Coronary artery (tissue), 2 donors: ENCODE measurements around the gene TOM1L1.

Source experiments
- DNase-seq: peaks from one replicate; pipeline ENCODE4 v3.0.0-alpha.2; 2017; ENCODE audit warnings: low spot score
- H3K27ac ChIP-seq, 2 donors: fragments of 200-600 bp; sonication (generic); one replicate each; pipeline ENCODE4 v1.5.1; 2016 to 2019
- H3K4me3 ChIP-seq: fragments of 200-600 bp; sonication (generic); 2 replicates; pipeline ENCODE4 v1.5.1; 2016; ENCODE audit warnings: mild to moderate bottlenecking, moderate library complexity
- TF ChIP-seq, protein P1 (sequence below): fragments of 200-600 bp; sonication (generic); IDR thresholded peaks from one replicate; pipeline ENCODE4 v1.5.1; 2019; ENCODE audit warnings: antibody characterized with exemption

The TOM1L1 gene

DNA sequence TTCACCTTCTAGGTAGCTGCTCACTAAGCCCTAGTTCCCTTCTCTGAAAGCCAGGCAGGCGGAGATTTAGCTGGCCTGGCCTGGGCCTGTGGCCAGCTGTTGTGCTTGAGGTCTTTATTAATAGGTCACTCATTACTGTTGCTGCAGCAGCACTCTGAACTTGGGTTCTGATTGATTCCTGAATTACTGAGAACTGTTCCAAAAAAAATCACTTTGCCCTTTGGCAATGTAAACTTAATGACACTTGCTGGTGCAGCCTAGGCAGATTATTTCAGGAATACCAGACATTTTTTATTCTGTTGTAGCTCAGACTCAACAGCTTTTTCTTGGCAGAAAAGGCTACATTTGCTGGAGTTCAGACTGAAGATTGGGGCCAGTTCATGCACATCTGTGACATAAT is 2.7 kb downstream of the TOM1L1 start:
- no peak overlapping the region for H3K4me3 ChIP-seq
- DNase-seq: no peak
- TF ChIP-seq, protein P1, sequence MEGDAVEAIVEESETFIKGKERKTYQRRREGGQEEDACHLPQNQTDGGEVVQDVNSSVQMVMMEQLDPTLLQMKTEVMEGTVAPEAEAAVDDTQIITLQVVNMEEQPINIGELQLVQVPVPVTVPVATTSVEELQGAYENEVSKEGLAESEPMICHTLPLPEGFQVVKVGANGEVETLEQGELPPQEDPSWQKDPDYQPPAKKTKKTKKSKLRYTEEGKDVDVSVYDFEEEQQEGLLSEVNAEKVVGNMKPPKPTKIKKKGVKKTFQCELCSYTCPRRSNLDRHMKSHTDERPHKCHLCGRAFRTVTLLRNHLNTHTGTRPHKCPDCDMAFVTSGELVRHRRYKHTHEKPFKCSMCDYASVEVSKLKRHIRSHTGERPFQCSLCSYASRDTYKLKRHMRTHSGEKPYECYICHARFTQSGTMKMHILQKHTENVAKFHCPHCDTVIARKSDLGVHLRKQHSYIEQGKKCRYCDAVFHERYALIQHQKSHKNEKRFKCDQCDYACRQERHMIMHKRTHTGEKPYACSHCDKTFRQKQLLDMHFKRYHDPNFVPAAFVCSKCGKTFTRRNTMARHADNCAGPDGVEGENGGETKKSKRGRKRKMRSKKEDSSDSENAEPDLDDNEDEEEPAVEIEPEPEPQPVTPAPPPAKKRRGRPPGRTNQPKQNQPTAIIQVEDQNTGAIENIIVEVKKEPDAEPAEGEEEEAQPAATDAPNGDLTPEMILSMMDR: no peak
- H3K27ac ChIP-seq: no peak overlapping the region

DNA sequence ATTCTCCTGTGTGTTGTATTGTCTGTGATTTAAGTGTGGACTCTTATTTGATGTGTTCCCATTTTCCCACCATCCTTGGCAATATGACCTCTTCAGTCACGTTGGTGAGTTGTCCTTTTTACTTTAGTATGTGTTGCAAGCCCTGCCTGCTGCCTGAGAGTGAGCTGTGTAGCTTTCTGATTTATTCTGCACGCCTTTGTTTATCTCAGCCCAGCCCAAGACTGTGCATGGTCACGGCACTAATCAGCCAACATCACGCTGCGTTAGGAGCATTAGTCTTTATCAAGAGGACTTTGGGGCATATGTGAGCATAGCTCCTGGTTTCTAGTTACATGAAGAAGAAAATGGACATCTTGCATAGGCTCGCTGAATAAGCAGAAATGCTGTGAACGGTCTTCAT is 6.0 kb downstream of the TOM1L1 start:
- no peak for DNase-seq

DNA sequence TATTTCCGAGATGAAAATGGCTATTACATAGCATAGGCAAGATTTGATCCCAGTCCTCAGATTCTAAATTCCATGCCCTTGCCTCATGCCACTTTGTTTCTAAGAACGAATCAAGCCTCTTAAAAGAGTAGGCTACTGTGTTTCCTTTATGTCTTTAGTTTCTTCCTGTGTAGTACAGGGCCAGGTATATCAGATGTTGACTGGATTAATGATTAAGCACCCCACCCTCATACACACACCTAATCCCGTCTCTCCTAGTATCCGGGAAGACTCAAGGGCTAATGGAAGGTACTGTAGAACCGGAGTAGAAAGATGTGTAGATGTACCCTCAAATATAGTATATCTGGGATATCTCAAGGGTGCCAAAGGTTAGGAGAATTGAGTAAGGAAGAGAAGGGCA is 6.7 kb downstream of the TOM1L1 start:
- Histone ChIP-seq H3K4me3 (no peak overlapping the region), H3K27ac (no peak overlapping the region)
- TF ChIP-seq, protein P1: no peak
- no peak for DNase-seq

More for the DNA sequence above, 6.0 kb downstream of the TOM1L1 start:
- no peak overlapping the region for H3K27ac ChIP-seq
- TF ChIP-seq, protein P1: no peak
- H3K4me3 ChIP-seq: no peak overlapping the region

DNA sequence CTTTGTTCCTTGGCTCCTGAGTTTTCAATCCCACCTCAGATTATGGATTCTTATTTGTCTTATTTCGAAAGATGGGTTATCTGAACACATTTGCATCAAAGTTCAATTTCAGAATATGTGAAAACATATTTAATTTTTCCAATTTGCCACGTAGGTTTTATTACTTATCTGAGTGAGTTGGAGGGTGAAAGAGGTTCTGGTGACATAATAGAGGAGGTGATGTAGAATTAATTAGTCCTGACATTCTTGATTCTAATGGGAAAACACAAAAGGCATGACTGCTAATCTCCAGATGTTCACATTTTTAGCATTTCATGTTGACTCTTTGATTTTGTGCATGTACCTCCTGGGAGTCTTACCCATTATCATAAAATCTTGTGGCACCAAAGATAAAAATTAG is 9.1 kb downstream of the TOM1L1 start:
- TF ChIP-seq, protein P1: no peak
- H3K27ac ChIP-seq: no peak overlapping the region
- DNase-seq: no peak
- H3K4me3 ChIP-seq: no peak overlapping the region

DNA sequence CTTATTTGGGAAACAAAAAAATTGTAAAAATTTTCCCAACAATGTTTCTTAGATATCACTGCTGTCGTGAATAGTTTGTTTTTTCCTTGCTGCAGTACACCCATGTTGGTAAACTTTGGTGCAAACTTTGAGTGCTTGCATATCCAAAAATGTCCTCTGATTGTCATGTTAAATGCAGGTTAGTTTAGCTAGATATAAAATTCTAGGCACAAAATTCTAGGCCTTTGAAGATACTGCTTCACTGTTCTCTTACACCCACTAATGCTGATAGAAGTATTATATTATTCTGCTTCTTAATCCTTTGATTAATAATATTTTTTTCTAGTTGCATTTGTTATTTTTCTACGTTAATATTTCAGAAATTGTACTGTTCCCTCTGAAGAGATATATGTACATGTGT is 16.1 kb downstream of the TOM1L1 start:
- TF ChIP-seq, protein P1: no peak
- no peak for DNase-seq
- no peak overlapping the region for H3K27ac ChIP-seq
- no peak overlapping the region for H3K4me3 ChIP-seq

- Histone ChIP-seq H3K27ac (no peak overlapping the region), H3K4me3 (no peak overlapping the region)
- DNase-seq: no peak
- TF ChIP-seq, protein P1: no peak
Measured at GRCh38 chr17:54919425-54919824, 18.8 kb downstream of the TOM1L1 start.

DNA sequence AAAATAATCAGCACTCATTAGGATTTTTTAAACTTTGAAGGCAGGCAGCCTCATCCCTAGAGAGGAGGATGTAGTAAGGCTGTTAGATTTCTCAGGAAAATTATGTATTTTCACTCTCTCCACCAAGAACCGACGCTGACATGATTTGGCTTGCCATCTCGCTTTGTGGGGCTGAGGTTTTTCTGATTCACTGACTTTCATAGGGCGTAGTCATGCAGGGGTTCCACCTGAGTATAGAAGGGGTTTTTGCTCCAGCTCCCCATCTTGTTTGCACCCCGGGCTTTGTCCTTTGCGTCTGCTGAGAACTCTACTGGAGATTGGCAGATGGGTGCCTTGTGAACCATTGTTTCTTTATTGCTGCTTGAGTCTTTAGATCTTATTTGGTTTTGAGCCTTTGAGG is 20.2 kb downstream of the TOM1L1 start:
- Histone ChIP-seq H3K4me3 (no peak overlapping the region), H3K27ac (no peak overlapping the region)
- TF ChIP-seq, protein P1: no peak
- DNase-seq: no peak
